Heart left ventricle (tissue), 13 donors: ENCODE data around the gene APRT.

ENCODE experiments used
- CTCF ChIP-seq, 12 donors: fragments of 200-600 bp; sonication (generic) in 4 of 12; IDR thresholded peaks; one replicate each; pipeline versions ENCODE4 v1.5.0 to v1.8.0; 2018 to 2022; ENCODE audit warnings: antibody characterized with exemption in 12 of 12, mild to moderate bottlenecking in 5 of 12
- POLR2A ChIP-seq, 2 donors: fragments of 450-650 bp; IDR thresholded peaks; one replicate each; pipeline ENCODE4 v1.6.1; 2017; ENCODE audit warnings: antibody characterized with exemption in 2 of 2, mild to moderate bottlenecking in 2 of 2, moderate library complexity in 2 of 2
- donor health status: ischemic (EF 13 %, LVEDD 7.1; RV severe dilation, severe dysfunction).
- donor health status: DM: no; HTN: yes; CAD: no.
- donor health status: DM: no; HTN: no; CAD: no.
- donor health status: ischemic (EF 25% LVEDD 6.9; RV normal size, moderate dysfunction).
- donor health status: ischemic (EF 25% LVEDD 5.7; RV mildly dilated, moderate dysfunction).
- donor health status: ischemic (EF 35%, LVEDD 5.7; RV mildly dilated, moderate dysfunction).
- donor health status: nonischemic (EF 11% LVEDD 7.7; RV severe dilation, severe dysfunction).
- donor health status: DM: yes; HTN: yes; CAD: no.
- donor health status: PGD.
- donor health status: ischemic (EF 29% LVEDD 5.4; RV normal size, mild dysfunction).
- donor health status: nonischemic (EF 23%, LVEDD 6.1; RV moderate dilation, normal function).

DNA sequence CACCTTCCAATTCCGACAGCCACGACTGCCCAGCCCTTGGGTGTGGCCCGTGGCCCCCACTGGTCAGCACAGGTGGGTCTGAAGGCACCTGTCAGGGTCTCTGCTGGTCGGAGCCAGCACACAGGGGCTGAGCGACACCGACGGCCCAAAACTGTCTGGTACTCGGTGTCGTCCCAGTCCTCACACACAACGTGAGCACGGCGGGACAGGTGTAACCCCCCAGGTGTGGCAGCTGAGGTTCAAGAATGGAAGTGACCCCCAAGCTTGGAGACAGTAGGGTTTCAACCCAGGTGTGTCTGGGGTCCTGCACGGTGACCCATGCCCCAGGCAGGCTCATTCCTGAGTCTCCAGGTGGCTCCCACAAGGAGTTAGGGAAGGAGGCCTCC is 44.0 kb upstream of the APRT start:
- TF ChIP-seq CTCF (IDR thresholded peaks at IDR 0.05) (no peak), POLR2A (IDR thresholded peaks at IDR 0.05) (no peak)
